ENCODE results near the gene WDR33. TPM values are rescaled to one million over a fixed set of nuclear protein-coding genes. Genes with fewer than 3 reads are reported as not detected.

WDR33 gene
- total and polyA plus RNA-seq, 2 of the 13 experiments (the other 11 are each of a cell fraction or from before 2014, with no cell fraction given): 54.9 to 78.2 TPM

- TF ChIP-seq TFE3 (CRISPR knock-in tag; IDR thresholded peaks at IDR 0.05) (no peak), ZNF292 (CRISPR knock-in tag; IDR thresholded peaks at IDR 0.05; ENCODE audit: borderline replicate concordance, low read depth) (no peak; the same call in 1 of the 2 replicates), ZNF740 (CRISPR knock-in tag; IDR thresholded peaks at IDR 0.05) (no peak), MBNL3 (CRISPR knock-in tag; conservative IDR thresholded peaks at IDR 0.05) (no peak), MTERF4 (CRISPR knock-in tag; IDR thresholded peaks at IDR 0.05) (no peak), AKAP8 (CRISPR knock-in tag; IDR thresholded peaks at IDR 0.05) (no peak), STAT5B (CRISPR knock-in tag; IDR thresholded peaks at IDR 0.05) (no peak), CREM (IDR thresholded peaks at IDR 0.05) (peak; percentile 83), CREM (CRISPR knock-in tag; IDR thresholded peaks at IDR 0.05) (no peak), DDIT3 (CRISPR knock-in tag; IDR thresholded peaks at IDR 0.05) (no peak), CEBPB (IDR thresholded peaks at IDR 0.05; ENCODE audit: borderline replicate concordance, low read depth, low read length) (no peak; the same call in 1 of the 2 replicates), ZNF24 (IDR thresholded peaks at IDR 0.05) (no peak), FOSL1 (CRISPR knock-in tag; IDR thresholded peaks at IDR 0.05; ENCODE audit: borderline replicate concordance) (no peak), MAZ (IDR thresholded peaks at IDR 0.05; ENCODE audit: borderline replicate concordance, low read depth, low read length) (peak; percentile 56; the same call in 1 of the 2 replicates), MAZ (CRISPR knock-in tag; IDR thresholded peaks at IDR 0.05; ENCODE audit: low read depth) (no peak), SMYD3 (CRISPR knock-in tag; IDR thresholded peaks at IDR 0.05) (no peak), HDAC2 (CRISPR knock-in tag; IDR thresholded peaks at IDR 0.05) (peak; percentile 81), HNF4A (CRISPR knock-in tag; IDR thresholded peaks at IDR 0.05) (peak; percentile 96), RBM22 (optimal IDR thresholded peaks at IDR 0.05; ENCODE audit: low read length) (no peak), PAWR (CRISPR knock-in tag; IDR thresholded peaks at IDR 0.05; ENCODE audit: borderline replicate concordance) (no peak), ZFP91 (CRISPR knock-in tag; IDR thresholded peaks at IDR 0.05; ENCODE audit: borderline replicate concordance) (no peak), ELF3 (CRISPR knock-in tag; IDR thresholded peaks at IDR 0.05) (0 out of 2 replicates have a peak, but pooled peaks have one; percentile 46), ATM (IDR thresholded peaks at IDR 0.05; ENCODE audit: borderline replicate concordance) (no peak), ZNF660 (CRISPR knock-in tag; IDR thresholded peaks at IDR 0.05; ENCODE audit: borderline replicate concordance, low read depth) (no peak), ZNF276 (CRISPR knock-in tag; IDR thresholded peaks at IDR 0.05; ENCODE audit: low read depth) (no peak), NR2F2 (IDR thresholded peaks at IDR 0.05; ENCODE audit: borderline replicate concordance, low read depth) (peak; percentile 60; the same call in 1 of the 2 replicates)
Measured at GRCh38 chr2:127784965-127785518, 25.9 kb downstream of the WDR33 start (continued).
